Airway epithelial cell (primary cell): ENCODE data around the gene AMIGO1. TPM values are rescaled to one million over a fixed set of nuclear protein-coding genes. Genes with fewer than 3 reads are reported as not detected.

ENCODE experiments used
- total RNA-seq: library from RNA; depleted of rRNA; stranded (reverse); fragments of >200 nt; gene quantifications from 2 replicates; pipeline ENCODE4 v1.2.3, GENCODE V29; 2015

The AMIGO1 gene
- total RNA-seq = 0.19 and 0.56 TPM in 2 replicates

DNA sequence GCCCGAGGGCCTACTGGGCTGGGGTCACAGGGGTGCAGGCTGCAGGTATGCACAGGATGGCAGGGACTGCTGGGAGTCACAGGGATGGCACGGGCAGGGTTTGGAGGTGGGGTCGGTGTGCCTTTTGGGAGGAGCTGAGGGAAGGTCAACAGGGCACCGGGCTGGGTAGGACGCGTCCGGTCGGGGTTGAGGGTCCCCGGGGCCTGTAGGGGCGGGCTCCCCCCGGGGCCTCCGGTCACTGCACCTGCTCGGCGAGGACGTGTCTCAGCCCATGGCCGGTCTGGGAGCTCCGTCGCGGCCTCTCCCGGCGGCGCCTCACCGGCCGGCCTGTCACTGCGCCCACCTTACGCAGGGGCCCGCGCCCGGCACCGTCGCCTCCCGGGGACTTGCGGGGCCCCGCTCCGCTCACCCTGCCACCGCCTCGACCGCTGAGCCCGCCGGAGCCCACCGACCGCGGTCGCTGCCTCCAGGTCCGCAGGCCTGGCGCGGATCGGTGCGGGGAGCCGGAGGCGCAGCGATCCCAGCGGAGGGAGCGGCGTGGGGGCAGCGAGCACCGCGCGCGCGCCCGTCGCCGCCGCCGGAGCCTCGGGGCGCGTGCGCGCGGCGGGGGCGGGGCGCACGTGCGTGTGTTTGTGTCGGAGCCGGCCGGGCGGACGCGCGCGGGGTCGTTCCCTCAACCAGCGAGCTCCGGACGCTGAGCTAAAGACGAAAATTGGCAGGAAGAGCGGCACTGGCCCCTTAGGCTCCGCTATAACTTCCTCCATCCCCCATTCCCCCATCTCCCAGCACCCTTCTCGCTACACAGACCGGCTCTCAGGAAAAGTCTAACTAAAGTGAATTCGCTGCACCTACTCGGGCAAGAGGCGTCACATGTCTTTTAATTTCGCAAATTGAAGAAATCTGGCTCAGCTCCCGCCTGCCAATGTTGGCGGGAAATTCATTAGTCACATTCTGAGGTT is at the start of gene AMIGO1:
Gene AMIGO1 (minus strand): TSS at position 552 of the 959 bp plus-strand sequence. CDS start 815 bp downstream, outside the sequence.

DNA sequence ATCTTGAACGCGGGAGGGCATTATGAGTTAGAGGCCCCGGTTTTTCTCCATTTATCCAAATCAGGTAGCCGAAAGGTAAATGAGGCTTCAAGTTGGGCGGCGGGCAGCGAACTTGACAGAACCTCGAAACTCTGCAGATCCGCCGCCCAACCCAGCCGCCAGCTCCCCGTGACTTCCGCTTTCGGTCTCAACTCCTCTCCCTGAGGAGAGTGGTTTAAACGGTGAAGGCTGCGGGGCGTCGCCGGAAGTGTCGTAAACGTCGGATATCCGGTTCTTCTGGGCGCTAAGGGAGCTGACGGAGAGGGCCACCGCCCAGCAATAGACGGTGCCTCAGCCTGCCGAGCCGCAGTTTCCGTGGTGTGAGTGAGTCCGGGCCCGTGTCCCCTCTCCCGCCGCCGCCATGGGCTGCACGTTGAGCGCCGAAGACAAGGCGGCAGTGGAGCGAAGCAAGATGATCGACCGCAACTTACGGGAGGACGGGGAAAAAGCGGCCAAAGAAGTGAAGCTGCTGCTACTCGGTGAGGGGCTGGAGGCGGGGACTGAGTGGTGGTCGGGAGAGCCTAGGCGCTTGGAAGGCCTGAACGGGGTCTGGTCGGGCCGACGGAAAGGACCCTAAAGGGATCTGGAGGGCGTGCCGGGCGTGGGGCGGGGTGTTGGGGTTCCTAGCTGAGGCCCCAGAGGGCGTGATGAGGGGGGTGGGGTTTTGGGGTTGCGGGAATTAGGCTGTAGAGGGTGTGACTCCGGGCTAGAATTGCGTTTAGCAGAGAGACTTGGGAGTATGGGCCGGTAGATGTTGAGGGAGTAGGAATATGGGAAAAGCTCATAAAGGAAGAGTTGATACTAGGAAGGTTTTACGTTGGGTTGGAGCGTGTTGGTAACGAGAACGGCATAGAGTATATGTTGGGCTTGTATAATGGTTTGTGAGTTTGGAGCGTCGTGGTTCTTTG is 39.1 kb upstream of the AMIGO1 start, which contains the start of gene GNAI3:
Gene GNAI3 (plus strand): TSS at position 295 of the 947 bp plus-strand sequence. CDS start 106 bp downstream, at position 401.

DNA sequence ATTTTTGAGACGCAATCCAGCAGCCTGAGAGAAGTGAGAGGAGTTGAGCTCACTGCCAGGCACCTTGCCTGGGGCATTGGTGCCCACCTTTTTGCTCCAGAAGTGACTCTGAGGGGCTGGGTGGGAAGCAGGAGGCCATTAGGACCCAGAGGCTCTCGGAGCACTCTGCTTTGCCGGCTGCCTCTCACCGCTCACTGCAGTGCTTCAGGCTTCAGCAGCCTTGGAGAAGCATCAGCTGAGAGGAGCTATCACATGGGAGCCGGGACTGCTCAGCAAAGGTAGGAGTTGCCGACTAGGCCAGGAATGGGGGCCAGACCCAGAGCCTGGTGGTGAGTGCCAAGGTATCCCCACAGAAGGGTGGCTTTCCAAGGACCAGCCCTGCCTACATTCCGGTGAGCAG is 30.1 kb upstream of the AMIGO1 start, which contains the start of gene GPR61:
Gene GPR61 (plus strand): TSS at position 197 of the 400 bp plus-strand sequence. CDS start 3,151 bp downstream, outside the sequence.

GRCh38 chr1:109493805-109494539 is 15.6 kb downstream of the AMIGO1 start, which contains the start of gene CYB561D1:
Gene CYB561D1 (plus strand): TSS chr1:109494094. CDS start chr1:109494140, 46 bp downstream.

DNA sequence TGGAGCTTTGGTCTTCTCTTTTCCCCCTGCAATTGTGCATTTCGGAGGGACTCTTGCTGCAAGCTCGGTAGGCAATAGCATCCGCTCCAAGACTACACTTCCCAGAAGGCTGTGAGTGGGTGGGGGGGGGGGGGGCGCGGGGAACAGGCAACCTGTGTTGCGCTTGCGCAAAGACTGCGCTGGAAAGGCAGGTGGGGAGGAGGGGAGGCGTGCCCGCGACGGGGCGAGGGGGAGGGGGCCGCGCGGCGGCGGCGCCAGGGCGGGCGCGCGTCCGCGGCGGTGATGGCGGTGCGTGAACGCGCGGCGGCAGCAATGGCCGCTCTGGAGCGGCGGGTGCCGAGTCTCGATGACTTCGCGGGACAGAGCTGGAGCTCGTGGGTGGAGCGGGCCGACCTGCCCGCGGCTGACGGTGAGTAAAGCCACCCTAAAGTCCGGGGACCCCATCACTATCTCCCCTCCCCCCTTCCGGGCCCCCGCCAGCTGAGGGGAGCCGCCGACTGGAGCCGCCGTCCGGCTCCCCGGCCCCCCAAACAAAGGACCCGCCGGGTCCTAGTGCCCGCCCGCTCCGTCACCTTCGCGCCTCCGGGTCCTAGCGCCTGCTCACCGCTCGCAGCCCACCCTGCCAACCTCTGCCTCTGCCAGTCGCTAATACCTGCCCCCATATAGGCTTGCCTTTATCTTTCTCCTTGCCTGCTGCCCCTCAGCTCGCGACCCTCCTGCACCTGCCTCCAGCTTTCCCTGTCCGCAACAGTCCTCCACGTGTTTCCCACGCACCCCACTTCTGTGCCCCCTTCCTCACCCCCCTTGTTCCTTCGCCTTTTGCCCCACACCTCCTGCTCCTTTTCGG is 25.6 kb downstream of the AMIGO1 start, which contains the start of gene ATXN7L2:
Gene ATXN7L2 (plus strand): TSS at position 234 of the 847 bp plus-strand sequence. CDS start 49 bp downstream, at position 283.

DNA sequence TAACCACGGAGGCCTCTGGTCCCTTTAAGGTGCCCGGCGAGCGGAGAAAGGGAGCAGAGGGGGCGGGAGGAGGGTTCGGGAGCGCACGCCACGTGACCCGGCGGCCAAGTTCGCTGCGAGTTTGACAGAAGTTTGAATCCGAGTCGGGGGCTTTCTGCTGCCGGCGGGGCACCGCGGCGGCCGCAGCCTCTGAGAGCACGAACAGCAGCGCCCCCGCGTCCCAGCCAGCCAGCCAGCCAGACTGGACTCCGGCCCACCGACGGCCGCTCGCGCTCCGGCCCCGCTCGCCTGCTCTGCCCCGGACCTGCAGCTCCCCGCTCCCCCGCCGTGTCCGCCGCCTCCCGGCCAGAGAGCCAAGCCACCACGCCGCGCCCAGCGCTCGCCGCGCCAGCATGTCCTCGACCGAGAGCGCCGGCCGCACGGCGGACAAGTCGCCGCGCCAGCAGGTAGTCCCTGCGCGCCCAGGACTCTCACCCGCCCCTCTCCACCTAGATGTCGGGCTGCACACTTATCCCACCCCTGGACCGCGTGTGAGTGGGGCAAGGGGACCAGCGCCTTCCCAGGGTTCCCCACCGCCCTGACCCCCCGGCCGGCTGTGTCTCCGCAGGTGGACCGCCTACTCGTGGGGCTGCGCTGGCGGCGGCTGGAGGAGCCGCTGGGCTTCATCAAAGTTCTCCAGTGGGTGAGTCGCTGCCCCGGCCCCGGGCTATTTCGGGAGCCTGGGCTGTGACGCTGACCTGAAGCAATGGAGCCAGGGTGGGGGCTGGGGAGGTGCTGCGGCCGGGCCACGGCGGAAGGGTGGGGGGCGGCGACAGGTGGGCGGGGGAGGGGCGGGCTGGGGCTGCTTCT is 42.9 kb downstream of the AMIGO1 start, which contains the start of gene SYPL2:
Gene SYPL2 (plus strand): TSS at position 95 of the 849 bp plus-strand sequence. CDS start 298 bp downstream, at position 393.

Other genes with a start within 250 kb of the AMIGO1 start
- 27.4 and 29.5 TPM in 2 replicates for gene PSRC1, start 226.6 kb downstream of the AMIGO1 start, total RNA-seq
- gene MYBPHL, start 202.7 kb downstream of the AMIGO1 start, total RNA-seq = 2.7 TPM in 1 of 2 replicates, not detected in the other
- 17.7 and 22.0 TPM in 2 replicates for gene SORT1, start 111.8 kb downstream of the AMIGO1 start, total RNA-seq
- 42.0 and 70.3 TPM in 2 replicates for gene PSMA5, start 83.3 kb downstream of the AMIGO1 start, total RNA-seq
- gene SYPL2, start 43.2 kb downstream of the AMIGO1 start, total RNA-seq = not detected in 2 replicates
- gene ATXN7L2, start 25.8 kb downstream of the AMIGO1 start, total RNA-seq = 3.2 and 4.6 TPM in 2 replicates
- gene CYB561D1, start 15.6 kb downstream of the AMIGO1 start, total RNA-seq = 3.7 and 10.0 TPM in 2 replicates
- gene GPR61, start 30.1 kb upstream of the AMIGO1 start, total RNA-seq = not detected in 2 replicates
- gene GNAI3, start 38.9 kb upstream of the AMIGO1 start, total RNA-seq = 8.7 and 11.4 TPM in 2 replicates
- 0.14 and 0.21 TPM in 2 replicates for gene GNAT2, start 109.9 kb upstream of the AMIGO1 start, total RNA-seq
- 40.7 and 46.2 TPM in 2 replicates for gene AMPD2, start 110.1 kb upstream of the AMIGO1 start, total RNA-seq
- 5.1 and 8.5 TPM in 2 replicates for gene GSTM4, start 146.4 kb upstream of the AMIGO1 start, total RNA-seq
- 4.6 and 5.8 TPM in 2 replicates for gene GSTM2, start 158.3 kb upstream of the AMIGO1 start, total RNA-seq
- 10.8 and 18.5 TPM in 2 replicates for gene GSTM1, start 178.1 kb upstream of the AMIGO1 start, total RNA-seq
- gene GSTM5, start 202.5 kb upstream of the AMIGO1 start, total RNA-seq = not detected in 2 replicates
- gene GSTM3, start 231.3 kb upstream of the AMIGO1 start, total RNA-seq = 30.6 and 61.5 TPM in 2 replicates